Progenitor cell of endocrine pancreas (in vitro differentiated cells): ENCODE results near the gene CAPS2. TPM values are rescaled to one million over a fixed set of nuclear protein-coding genes. Genes with fewer than 3 reads are reported as not detected.
"Not testable (repeated sequence)": the region's sequence is repeated elsewhere in the genome, so short reads cannot be mapped to it uniquely, and the experiment has no call there.

Experiments used
- DNase-seq: peaks from one replicate; pipeline ENCODE4 v3.0.0; 2021; ENCODE audit warnings: low spot score; ENCODE audit not compliant: unreplicated experiment
- H3K27ac Mint-ChIP-seq: 2 replicates; pipeline ENCODE4 v1.8.0; 2021; ENCODE audit warnings: mild to moderate bottlenecking, moderate library complexity, mixed read lengths
- H3K27me3 Mint-ChIP-seq: 2 replicates; pipeline ENCODE4 v1.8.0; 2021; ENCODE audit warnings: mixed read lengths
- H3K36me3 Mint-ChIP-seq: 2 replicates; pipeline ENCODE4 v1.8.0; 2022; ENCODE audit warnings: mixed read lengths; ENCODE audit not compliant: insufficient read depth
- H3K4me1 Mint-ChIP-seq: 2 replicates; pipeline ENCODE4 v1.8.0; 2021; ENCODE audit warnings: low read depth, mixed read lengths
- H3K4me3 Mint-ChIP-seq: 2 replicates; pipeline ENCODE4 v1.8.0; 2021; ENCODE audit warnings: low read depth, mild to moderate bottlenecking, moderate library complexity, mixed read lengths
- H3K9me3 Mint-ChIP-seq: 2 replicates; pipeline ENCODE4 v1.8.0; 2021; ENCODE audit warnings: low read depth, mixed read lengths
- CTCF ChIP-seq: fragments of 200-600 bp; sonication (generic); IDR thresholded peaks from one replicate; pipeline ENCODE4 v1.5.0; 2021; ENCODE audit warnings: antibody characterized with exemption, mild to moderate bottlenecking; ENCODE audit not compliant: unreplicated experiment
- total RNA-seq: library from RNA; stranded (reverse); gene quantifications from 2 replicates; pipeline ENCODE4 v1.2.1, GENCODE V29; 2021

The CAPS2 gene
- total RNA-seq, 1 donor from 2014 or later = 9.6 TPM

GRCh38 chr12:75361408-75361807 is 31.3 kb upstream of the CAPS2 start:
- H3K4me3 Mint-ChIP-seq = no peak overlapping the region
- DNase-seq = no peak
- H3K4me1 Mint-ChIP-seq = no peaks in the 10 kb centered on the region
- no peaks in the 10 kb centered on the region for H3K27me3 Mint-ChIP-seq
- H3K36me3 Mint-ChIP-seq = no peaks in the 10 kb centered on the region
- H3K27ac Mint-ChIP-seq = no peak overlapping the region
- TF ChIP-seq CTCF = no peak
- no peaks in the 10 kb centered on the region for H3K9me3 Mint-ChIP-seq

DNA sequence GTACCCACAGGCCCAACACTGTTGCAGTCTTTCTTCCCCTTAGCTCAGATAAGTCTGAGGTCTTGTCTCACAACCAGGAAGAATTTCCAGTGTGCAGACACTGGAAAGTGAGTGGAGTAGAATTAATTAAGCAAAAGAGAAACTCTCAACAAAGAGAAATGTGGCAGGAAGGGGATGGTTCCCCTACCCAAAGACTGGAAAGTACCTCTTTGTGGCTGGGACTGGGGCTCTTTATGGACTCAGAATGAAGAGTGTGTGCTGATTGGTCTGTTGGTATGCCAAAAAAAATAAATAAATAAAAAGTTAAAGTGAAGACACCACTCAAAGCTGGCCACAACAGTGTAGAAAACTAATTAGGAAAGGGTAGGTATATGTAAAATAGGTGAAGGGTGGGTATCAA is 30.8 kb upstream of the CAPS2 start:
- no peak for TF ChIP-seq CTCF
- Mint-ChIP-seq H3K36me3 (no peaks in the 10 kb centered on the region), H3K27me3 (no peaks in the 10 kb centered on the region), H3K9me3 (no peaks in the 10 kb centered on the region), H3K4me1 (no peaks in the 10 kb centered on the region), H3K27ac (no peak overlapping the region), H3K4me3 (no peak overlapping the region)
- no peak for DNase-seq

GRCh38 chr12:75354011-75354410 is 23.9 kb upstream of the CAPS2 start:
- H3K4me3 Mint-ChIP-seq = no peak overlapping the region
- no peaks in the 10 kb centered on the region for H3K27me3 Mint-ChIP-seq
- no peak for TF ChIP-seq CTCF
- peaks cover 6% of the 10 kb centered on the region for H3K36me3 Mint-ChIP-seq
- H3K4me1 Mint-ChIP-seq = peaks cover 2% of the 10 kb centered on the region
- H3K27ac Mint-ChIP-seq = no peak overlapping the region
- peaks cover 30% of the 10 kb centered on the region for H3K9me3 Mint-ChIP-seq
- no peak for DNase-seq

GRCh38 chr12:75350413-75350812 is 20.3 kb upstream of the CAPS2 start:
- Mint-ChIP-seq H3K9me3 (peaks cover 30% of the 10 kb centered on the region), H3K27ac (no peak overlapping the region), H3K4me1 (peaks cover 2% of the 10 kb centered on the region), H3K36me3 (peaks cover 6% of the 10 kb centered on the region), H3K27me3 (no peaks in the 10 kb centered on the region), H3K4me3 (no peak overlapping the region)
- TF ChIP-seq CTCF = no peak
- DNase-seq = no peak

- no peak overlapping the region for H3K27ac Mint-ChIP-seq
- peaks cover 26% of the 10 kb centered on the region for H3K9me3 Mint-ChIP-seq
- H3K4me1 Mint-ChIP-seq = peaks cover 2% of the 10 kb centered on the region
- H3K36me3 Mint-ChIP-seq = peaks cover 6% of the 10 kb centered on the region
- no peak for DNase-seq
- no peak overlapping the region for H3K4me3 Mint-ChIP-seq
- no peaks in the 10 kb centered on the region for H3K27me3 Mint-ChIP-seq
- TF ChIP-seq CTCF = no peak
Measured at GRCh38 chr12:75349946-75350345, 19.8 kb upstream of the CAPS2 start.

DNA sequence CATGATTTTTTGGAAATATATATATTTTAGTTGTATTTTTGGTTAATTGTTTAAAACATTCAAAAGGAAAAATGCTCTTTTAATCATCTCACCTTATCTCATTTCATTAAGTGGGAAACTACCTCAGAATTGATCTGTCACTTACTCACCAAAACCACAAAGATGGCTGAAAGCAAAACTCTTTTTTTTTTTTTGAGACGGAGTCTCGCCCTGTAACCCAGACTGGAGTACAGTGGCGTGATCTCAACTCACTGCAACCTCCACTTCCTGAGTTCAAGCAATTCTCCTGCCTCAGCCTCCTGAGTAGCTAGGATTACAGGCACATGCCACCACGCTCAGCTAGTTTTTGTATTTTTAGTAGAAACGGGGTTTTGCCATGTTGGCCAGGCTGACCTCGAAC is 16.1 kb upstream of the CAPS2 start:
- H3K4me1 Mint-ChIP-seq, H3K36me3 Mint-ChIP-seq, DNase-seq, H3K27ac Mint-ChIP-seq, H3K27me3 Mint-ChIP-seq, H3K4me3 Mint-ChIP-seq, H3K9me3 Mint-ChIP-seq: not testable (repeated sequence)
